Measurements from ENCODE around the gene CYP27C1.

DNA sequence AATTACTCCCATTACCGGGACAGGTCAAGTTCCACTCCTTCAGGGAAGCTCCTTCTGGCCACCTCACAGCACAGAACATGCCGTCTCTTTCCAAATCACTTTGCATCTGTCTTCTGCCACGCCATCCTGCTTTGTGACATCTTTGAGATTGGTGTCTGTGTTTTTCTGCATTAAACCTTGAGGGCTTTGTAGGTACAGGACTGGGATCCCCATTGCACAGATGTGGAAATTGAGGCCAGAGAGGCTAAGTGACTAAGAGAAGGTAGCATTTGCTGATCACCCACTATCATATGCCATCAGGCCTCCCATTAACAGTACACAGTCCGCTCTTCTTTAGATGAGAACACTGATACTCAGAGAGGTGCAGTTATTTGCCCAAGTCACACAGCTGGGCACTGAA lies 9.5 kb upstream of the CYP27C1 start:
- TF ChIP-seq, protein P1, sequence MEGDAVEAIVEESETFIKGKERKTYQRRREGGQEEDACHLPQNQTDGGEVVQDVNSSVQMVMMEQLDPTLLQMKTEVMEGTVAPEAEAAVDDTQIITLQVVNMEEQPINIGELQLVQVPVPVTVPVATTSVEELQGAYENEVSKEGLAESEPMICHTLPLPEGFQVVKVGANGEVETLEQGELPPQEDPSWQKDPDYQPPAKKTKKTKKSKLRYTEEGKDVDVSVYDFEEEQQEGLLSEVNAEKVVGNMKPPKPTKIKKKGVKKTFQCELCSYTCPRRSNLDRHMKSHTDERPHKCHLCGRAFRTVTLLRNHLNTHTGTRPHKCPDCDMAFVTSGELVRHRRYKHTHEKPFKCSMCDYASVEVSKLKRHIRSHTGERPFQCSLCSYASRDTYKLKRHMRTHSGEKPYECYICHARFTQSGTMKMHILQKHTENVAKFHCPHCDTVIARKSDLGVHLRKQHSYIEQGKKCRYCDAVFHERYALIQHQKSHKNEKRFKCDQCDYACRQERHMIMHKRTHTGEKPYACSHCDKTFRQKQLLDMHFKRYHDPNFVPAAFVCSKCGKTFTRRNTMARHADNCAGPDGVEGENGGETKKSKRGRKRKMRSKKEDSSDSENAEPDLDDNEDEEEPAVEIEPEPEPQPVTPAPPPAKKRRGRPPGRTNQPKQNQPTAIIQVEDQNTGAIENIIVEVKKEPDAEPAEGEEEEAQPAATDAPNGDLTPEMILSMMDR (IDR thresholded peaks at IDR 0.05; ENCODE audit: insufficient read depth, low read depth, low read length): no peak
- no peak for TF ChIP-seq EZH2 (IDR thresholded peaks at IDR 0.05; ENCODE audit: insufficient read depth, low read length)

Measured in astrocyte (in vitro differentiated cells and primary cell).